Heart left ventricle (tissue), 16 donors: ENCODE data around the gene TTLL1. TPM values are rescaled to one million over a fixed set of nuclear protein-coding genes. Genes with fewer than 3 reads are reported as not detected.

Experiments
- ATAC-seq, 4 donors: fragments of 200-7000 bp; cut with Tn5 transposase; one replicate each; pipeline ENCODE4 v1.9.1; 2020 to 2022; ENCODE audit warnings: moderate library complexity in 4 of 4, mild to moderate bottlenecking in 3 of 4, moderate number of reproducible peaks in 1 of 4
- DNase-seq, 5 donors: peaks; one replicate each; pipeline ENCODE4 v3.0.0-alpha.2; 2020
- H3K27ac ChIP-seq, 12 donors: fragments of 200-600 bp; sonication (generic) in 4 of 12; one replicate each; pipeline versions ENCODE4 v1.5.0 to v1.8.0; 2016 to 2022; ENCODE audit warnings: mild to moderate bottlenecking in 2 of 12
- H3K27me3 ChIP-seq, 9 donors: fragments of 200-600 bp; sonication (generic) in 2 of 9; one replicate each; pipeline versions ENCODE4 v1.5.1 to v1.8.0; 2016 to 2022; ENCODE audit warnings: mild to moderate bottlenecking in 3 of 9
- H3K36me3 ChIP-seq, 9 donors: fragments of 200-600 bp; sonication (generic) in 2 of 9; one replicate each; pipeline versions ENCODE4 v1.5.0 to v1.8.0; 2018 to 2022; ENCODE audit warnings: mild to moderate bottlenecking in 2 of 9
- H3K4me1 ChIP-seq, 12 donors: fragments of 200-600 bp; sonication (generic) in 4 of 12; one replicate each; pipeline versions ENCODE4 v1.5.0 to v1.8.0; 2016 to 2022; ENCODE audit warnings: mild to moderate bottlenecking in 3 of 12
- H3K4me3 ChIP-seq, 12 donors: fragments of 200-600 bp; sonication (generic) in 4 of 12; one replicate each; pipeline versions ENCODE4 v1.5.0 to v1.8.0; 2017 to 2022; ENCODE audit warnings: mild to moderate bottlenecking in 9 of 12, moderate library complexity in 4 of 12
- H3K9me3 ChIP-seq, 12 donors: fragments of 200-600 bp; sonication (generic) in 4 of 12; one replicate each; pipeline versions ENCODE4 v1.5.0 to v1.8.0; 2016 to 2022; ENCODE audit warnings: mild to moderate bottlenecking in 1 of 12
- CTCF ChIP-seq, 12 donors: fragments of 200-600 bp; sonication (generic) in 4 of 12; IDR thresholded peaks; one replicate each; pipeline versions ENCODE4 v1.5.0 to v1.8.0; 2018 to 2022; ENCODE audit warnings: antibody characterized with exemption in 12 of 12, mild to moderate bottlenecking in 5 of 12
- POLR2A ChIP-seq, 2 donors: fragments of 450-650 bp; IDR thresholded peaks; one replicate each; pipeline ENCODE4 v1.6.1; 2017; ENCODE audit warnings: antibody characterized with exemption in 2 of 2, mild to moderate bottlenecking in 2 of 2, moderate library complexity in 2 of 2
- WGBS, 4 donors: extraction: QIAGEN DNeasy Blood & Tissue Kit in 2 of 4; methylation state at CpG; one replicate each; pipeline versions ENCODE4 v1.1.5 to v1.1.7; 2013 to 2018; 5-methylcytosine and 5-hydroxymethylcytosine counted together
- intact Hi-C, 10 donors: fragments of 100-400 bp; cut with DNase I; formaldehyde crosslinking; loops; one replicate each; pipeline versions ENCODE4 v1.11.1 to v1.14.2; 2022
- polyA plus RNA-seq, 2 donors: library from polyadenylated mRNA; stranded (reverse); fragments of 200-250 nt; gene quantifications; one replicate each; pipeline ENCODE4 v1.2.3, GENCODE V29; 2013
- total RNA-seq, 9 donors: library from RNA; depleted of rRNA in 2 of 9; stranded (reverse); fragments of >200 nt in 2 of 9; fragmentation: NEBNext Ultra II Directional in 3 of 9; extraction: Animal tissue kit (Norgen Biotek cat#: 25700) in 3 of 9; gene quantifications; one replicate each; pipeline versions ENCODE4 v1.1.0 to v1.2.4, GENCODE V29; 2016 to 2023
- donor health status: ischemic (EF 13 %, LVEDD 7.1; RV severe dilation, severe dysfunction).
- donor health status: healthy with polysubstance abuse.
- donor health status: DM: no; HTN: yes; CAD: no.
- donor health status: DM: no; HTN: no; CAD: no.
- donor health status: ischemic (EF 25% LVEDD 6.9; RV normal size, moderate dysfunction).
- donor health status: ischemic (EF 25% LVEDD 5.7; RV mildly dilated, moderate dysfunction).
- donor health status: healthy.
- donor health status: DM: yes; HTN: yes; CAD: no.
- donor health status: ischemic (EF 35%, LVEDD 5.7; RV mildly dilated, moderate dysfunction).
- donor health status: nonischemic (EF 11% LVEDD 7.7; RV severe dilation, severe dysfunction).
- donor health status: DM: yes; HTN: yes; CAD: no.
- donor health status: PGD.
- donor health status: ischemic (EF 29% LVEDD 5.4; RV normal size, mild dysfunction).
- donor health status: nonischemic (EF 23%, LVEDD 6.1; RV moderate dilation, normal function).

TTLL1 gene
- total and polyA plus RNA-seq, 11 donors: 4.4 to 13.2 (median 7.5) TPM

GRCh38 chr22:43039800-43040199, 49.4 kb downstream of the TTLL1 start:
- Histone ChIP-seq H3K36me3 (no peaks in the 10 kb centered on the region), H3K4me3 (no peak overlapping the region), H3K4me1 (peaks cover 0 to 12% (median 0%) of the 10 kb centered on the region in 12 donors), H3K27me3 (no peaks in the 10 kb centered on the region), H3K9me3 (no peaks in the 10 kb centered on the region), H3K27ac (no peak overlapping the region)
- WGBS, 4 donors: 83 to 93% (median 91%) methylated on average over 6 to 13 of the region's 13 CpGs
- TF ChIP-seq POLR2A (IDR thresholded peaks at IDR 0.05) (no peak), CTCF (IDR thresholded peaks at IDR 0.05) (no peak)
- ATAC-seq (no peak), DNase-seq (no peak)
- intact Hi-C loops: loop anchor here in 2 of 10 donors (10.0 kb wide), 1 partner anchor 175 kb away; no protein-coding TSS in a partner anchor

- whole genome bisulfite sequencing, 4 donors: 95 to 97% (median 95%) methylated on average over 15 of the region's 15 CpGs
- intact Hi-C loops: loop anchor here in 2 of 10 donors (10.0 kb wide), 1 partner anchor 174 kb away; no protein-coding TSS in a partner anchor
- Histone ChIP-seq H3K9me3 (no peaks in the 10 kb centered on the region), H3K36me3 (no peaks in the 10 kb centered on the region), H3K27ac (no peak overlapping the region), H3K27me3 (no peaks in the 10 kb centered on the region), H3K4me1 (peaks cover 0 to 15% (median 0%) of the 10 kb centered on the region in 12 donors), H3K4me3 (no peak overlapping the region)
- ATAC-seq (no peak), DNase-seq (no peak)
- TF ChIP-seq POLR2A (IDR thresholded peaks at IDR 0.05) (no peak), CTCF (IDR thresholded peaks at IDR 0.05) (no peak)
These were observed 50.9 kb downstream of the TTLL1 start for GRCh38 chr22:43038325-43038724.

GRCh38 chr22:43036282-43036829, 52.8 kb downstream of the TTLL1 start:
- Histone ChIP-seq H3K4me3 (peak overlapping the region in 6 of 12 donors; percentile 6 to 29 (median 18)), H3K4me1 (peaks cover 0 to 15% (median 0%) of the 10 kb centered on the region in 12 donors), H3K9me3 (no peaks in the 10 kb centered on the region), H3K36me3 (no peaks in the 10 kb centered on the region), H3K27me3 (no peaks in the 10 kb centered on the region), H3K27ac (peak overlapping the region in 9 of 12 donors; percentile 30 to 67 (median 57))
- DNase-seq (peak; percentile 72 to 83 (median 78)), ATAC-seq (peak; percentile 83 to 96 (median 88))
- intact Hi-C loops: loop anchor here in 2 of 10 donors (10.0 kb wide), 1 partner anchor 172 kb away; no protein-coding TSS in a partner anchor
- 35 to 50% (median 42%) methylated on average over 19 of the region's 19 CpGs for WGBS, 4 donors
- no peak for TF ChIP-seq POLR2A (IDR thresholded peaks at IDR 0.05)
- no peak for TF ChIP-seq CTCF (IDR thresholded peaks at IDR 0.05)

GRCh38 chr22:43035250-43035649, 53.9 kb downstream of the TTLL1 start:
- intact Hi-C loops: loop anchor here in 4 of 10 donors (2.0 to 10.0 kb wide), 3 partner anchors 166 to 170 kb away; no protein-coding TSS in a partner anchor
- Histone ChIP-seq H3K36me3 (no peaks in the 10 kb centered on the region), H3K27ac (no peak overlapping the region), H3K4me3 (no peak overlapping the region), H3K27me3 (no peaks in the 10 kb centered on the region), H3K4me1 (peaks cover 0 to 15% (median 0%) of the 10 kb centered on the region in 12 donors), H3K9me3 (no peaks in the 10 kb centered on the region)
- DNase-seq (no peak), ATAC-seq (no peak)
- WGBS, 4 donors: 92 to 94% (median 94%) methylated on average over 8 to 9 of the region's 9 CpGs
- TF ChIP-seq CTCF (IDR thresholded peaks at IDR 0.05): no peak
- no peak for TF ChIP-seq POLR2A (IDR thresholded peaks at IDR 0.05)
